AG08395 (cell line): ENCODE data around the gene AQP4.

Source experiments
- DNase-seq: peaks from one replicate; pipeline ENCODE4 v3.0.0; 2012; ENCODE audit warnings: mixed read lengths, low spot score

AQP4 gene

GRCh38 chr18:26839609-26840008 is 25.9 kb downstream of the AQP4 start:
- no peak for DNase-seq

DNA sequence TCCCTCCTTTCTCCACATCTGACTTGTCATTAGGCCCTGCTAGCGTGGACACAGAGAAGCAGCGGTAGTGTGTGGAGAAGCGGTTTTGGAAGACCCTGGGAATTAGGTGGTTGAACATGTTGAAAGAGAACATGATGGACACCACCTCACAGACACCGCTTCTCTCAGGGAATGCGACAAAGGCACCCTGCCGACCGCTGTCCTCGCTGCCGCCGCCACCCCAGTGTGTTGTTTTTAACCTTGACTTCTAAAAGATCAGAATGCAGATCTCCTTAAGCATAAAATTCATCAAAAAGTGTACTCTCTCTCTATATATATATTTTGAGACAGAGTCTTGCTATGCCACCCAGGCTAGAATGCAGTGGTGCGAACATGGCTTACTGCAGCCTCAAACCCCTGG is 33.2 kb downstream of the AQP4 start:
- no peak for DNase-seq

DNA sequence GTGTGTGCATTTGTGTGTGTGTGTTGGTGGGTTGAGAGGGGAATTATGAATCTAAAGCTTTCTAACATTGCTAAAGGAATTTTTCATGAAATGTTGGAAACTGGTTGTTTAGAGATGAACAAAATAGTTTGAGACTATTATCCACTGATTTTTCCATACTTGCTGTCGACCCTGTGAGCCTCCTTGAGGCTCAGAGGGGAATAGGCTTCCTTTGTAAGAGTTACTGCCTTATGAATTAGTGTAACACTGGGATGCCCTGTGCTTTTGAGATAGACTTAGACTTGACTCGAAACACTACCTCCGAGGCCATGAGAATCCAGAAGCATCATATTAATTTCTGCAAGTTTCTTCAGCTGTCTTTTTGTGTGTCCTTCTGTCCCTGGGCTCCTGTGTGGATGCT is 37.9 kb downstream of the AQP4 start:
- DNase-seq, result no peak

- DNase-seq, result no peak
Measured at GRCh38 chr18:26826656-26827235, 38.8 kb downstream of the AQP4 start.

GRCh38 chr18:26821181-26821580 is 44.3 kb downstream of the AQP4 start:
- DNase-seq, result no peak

DNA sequence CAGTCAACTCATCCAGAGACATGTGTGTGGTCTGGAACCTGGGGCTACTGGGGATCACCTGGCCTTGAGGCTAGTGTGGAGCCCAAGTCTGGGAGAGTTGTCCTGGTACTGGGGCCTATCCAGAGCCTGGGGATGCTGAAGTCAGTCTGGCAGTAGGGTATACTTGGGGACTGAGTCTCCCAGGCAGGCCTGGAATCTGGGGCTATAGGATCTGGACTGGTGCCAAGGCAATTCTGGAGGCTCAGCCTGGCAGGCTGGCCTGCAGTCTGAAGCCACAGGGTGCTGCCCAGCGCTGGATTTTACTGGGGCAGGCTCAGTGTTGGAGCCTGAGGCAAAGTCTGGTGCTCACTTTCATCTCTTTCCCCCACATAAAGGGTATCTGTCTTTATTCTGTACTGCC is 46.5 kb downstream of the AQP4 start:
- DNase-seq, result no peak

DNA sequence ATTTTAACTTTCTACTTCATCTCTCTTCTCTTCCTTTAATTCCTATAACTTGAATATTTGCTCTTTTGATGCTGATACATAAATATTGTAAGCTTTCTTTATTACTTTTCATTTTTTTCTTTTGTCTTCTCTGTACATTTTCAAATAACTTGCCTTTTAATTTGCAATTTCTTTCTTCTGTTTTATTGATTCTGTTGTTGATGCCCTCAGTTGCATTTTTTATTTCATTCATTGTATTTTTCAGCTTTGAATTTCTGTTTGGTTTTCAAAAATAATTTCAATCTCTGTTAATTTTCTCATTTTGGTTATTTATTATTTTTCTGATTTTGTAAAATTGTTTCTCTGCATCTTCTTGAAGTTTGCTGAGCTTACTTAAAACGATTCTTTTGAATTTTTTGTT is 47.0 kb downstream of the AQP4 start:
- DNase-seq, result no peak

DNA sequence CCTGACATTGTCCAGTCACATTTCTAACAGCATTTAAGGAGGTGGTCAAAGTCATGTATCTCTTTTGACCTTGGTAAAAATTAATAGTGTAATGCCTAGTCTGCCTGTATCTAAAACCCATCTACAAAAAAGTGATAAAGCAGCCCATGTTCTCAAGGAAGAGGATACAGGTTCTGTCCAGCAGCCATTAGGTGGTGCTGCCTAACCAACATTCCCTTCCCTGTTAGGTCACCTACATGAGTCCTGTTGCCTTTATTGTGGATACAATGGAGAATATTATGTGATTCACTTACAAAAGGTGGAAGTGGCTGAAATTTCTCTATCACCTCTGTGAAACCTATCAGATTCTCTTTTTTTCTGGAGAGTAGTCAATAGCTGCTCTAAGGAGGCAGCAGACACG is 52.5 kb downstream of the AQP4 start:
- DNase-seq, result no peak

DNA sequence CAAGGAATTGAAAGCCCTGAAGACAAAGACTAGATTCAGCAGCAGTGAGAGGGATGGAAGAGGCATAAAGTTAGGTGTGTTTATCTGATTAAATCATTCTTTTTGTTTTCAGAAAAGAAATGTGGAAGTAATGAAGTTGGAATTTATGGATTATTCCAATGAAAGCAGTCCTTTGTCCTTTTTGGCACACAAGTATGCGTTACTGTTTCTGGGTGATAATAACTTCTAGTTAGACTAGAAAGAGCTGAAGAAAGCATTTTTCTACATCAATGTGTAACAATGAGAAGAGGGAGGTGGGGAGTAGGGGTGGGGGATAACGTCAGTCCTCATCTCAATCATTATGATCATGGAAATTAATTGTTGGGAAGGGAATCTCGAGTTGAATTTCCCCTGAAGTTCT is 53.0 kb downstream of the AQP4 start:
- no peak for DNase-seq

GRCh38 chr18:26809346-26809745 is 56.2 kb downstream of the AQP4 start:
- no peak for DNase-seq

GRCh38 chr18:26806224-26806623 is 59.3 kb downstream of the AQP4 start:
- DNase-seq, result no peak

- DNase-seq, result no peak
Measured at GRCh38 chr18:26804519-26804918, 61.0 kb downstream of the AQP4 start.

DNA sequence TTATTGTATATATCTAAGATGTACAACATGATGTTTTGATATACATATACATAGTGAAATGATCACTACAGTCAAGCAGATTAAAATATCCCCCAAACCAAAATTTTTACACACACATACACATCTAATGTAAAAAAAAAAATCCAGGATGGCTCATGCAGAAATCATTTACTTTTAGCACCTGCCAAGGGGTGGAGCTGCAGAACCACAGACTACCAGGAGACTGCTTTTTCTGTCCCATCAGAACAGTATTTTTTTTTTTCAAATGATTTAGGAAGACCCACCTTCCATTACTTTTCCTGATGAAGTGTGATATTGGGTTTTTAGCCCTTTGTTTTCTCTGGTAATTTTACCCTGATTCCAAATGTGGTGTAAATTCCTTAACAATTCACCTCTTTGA is 61.9 kb downstream of the AQP4 start:
- no peak for DNase-seq

DNA sequence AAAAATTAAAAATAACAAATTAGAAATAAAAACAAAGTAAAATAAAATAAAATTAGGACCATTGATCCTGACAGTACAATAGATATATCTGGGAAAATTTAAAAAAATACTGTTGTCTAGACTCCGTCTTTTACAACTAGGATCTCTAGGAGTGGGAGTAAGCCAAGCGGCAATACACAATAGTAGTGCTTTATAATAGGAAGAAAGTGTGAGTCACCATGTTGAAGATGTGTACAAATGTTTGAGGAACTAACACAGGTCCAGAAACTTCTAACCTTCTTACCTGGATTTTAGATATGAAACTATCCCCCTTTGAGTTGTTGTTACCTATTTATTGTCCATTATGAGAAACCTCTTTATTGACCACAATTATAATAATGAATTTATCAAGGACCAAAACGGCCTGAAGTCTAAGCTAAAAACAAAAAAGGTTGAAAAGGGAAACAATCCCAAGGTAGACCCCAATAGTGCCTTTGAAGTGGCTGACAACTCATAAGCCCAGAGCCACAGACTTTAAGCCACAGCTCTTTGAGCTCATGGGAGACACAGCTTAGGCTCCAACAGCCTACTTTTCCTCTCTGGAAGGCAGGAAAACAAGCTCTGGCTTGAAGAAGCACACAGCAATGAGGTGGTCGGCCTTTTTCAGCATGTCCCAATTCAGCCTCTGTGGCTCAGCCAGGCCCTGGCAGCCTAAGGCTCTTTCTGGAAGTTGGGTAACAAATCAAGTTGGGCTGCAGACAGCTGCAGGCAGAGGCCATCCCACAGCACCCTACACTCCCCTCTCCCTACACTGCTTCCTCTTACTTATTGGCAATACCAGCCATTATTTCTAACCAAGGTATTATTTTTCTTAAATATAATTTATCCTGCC is 62.9 kb downstream of the AQP4 start:
- no peak for DNase-seq
